HepG2 (cell line): Measurements from ENCODE around the gene SYNM. TPM values are rescaled to one million over a fixed set of nuclear protein-coding genes. Genes with fewer than 3 reads are reported as not detected.

Source experiments
- ARID3A ChIP-seq: IDR thresholded peaks from 2 replicates; pipeline ENCODE4 v1.6.1; 2012; ENCODE audit warnings: low read depth, low read length, improper control_type of control experiment
- ASH2L ChIP-seq: fragments of 300-600, 200-600 bp; sonication (generic); IDR thresholded peaks from 2 replicates; pipeline ENCODE4 v1.7.0; 2017; ENCODE audit warnings: low read depth, mild to moderate bottlenecking, moderate library complexity, mixed read lengths, low read length; ENCODE audit not compliant: insufficient read length
- DNMT1 ChIP-seq: sonication (generic); formaldehyde crosslinking; IDR thresholded peaks from 2 replicates; pipeline ENCODE4 v1.5.1; 2020; ENCODE audit warnings: mild to moderate bottlenecking, missing genetic modification reagents
- GATAD2A ChIP-seq: IDR thresholded peaks from 2 replicates; pipeline ENCODE4 v1.6.1; 2016
- HHEX ChIP-seq: IDR thresholded peaks from 2 replicates; pipeline ENCODE4 v1.6.1; 2016; ENCODE audit warnings: control low read depth
- KDM4B ChIP-seq: sonication (generic); formaldehyde crosslinking; IDR thresholded peaks from 2 replicates; pipeline ENCODE4 v1.4.0; 2020; ENCODE audit warnings: missing genetic modification reagents
- NCOA2 ChIP-seq: sonication (generic); formaldehyde crosslinking; IDR thresholded peaks from 2 replicates; pipeline ENCODE4 v1.8.0; 2022; ENCODE audit warnings: inconsistent platforms
- PHF5A ChIP-seq: IDR thresholded peaks from one replicate; pipeline ENCODE4 v1.6.1; 2018; ENCODE audit warnings: low read depth, missing genetic modification reagents; ENCODE audit not compliant: unreplicated experiment
- SMC3 ChIP-seq: IDR thresholded peaks from 2 replicates; pipeline ENCODE4 v1.6.1; 2011; ENCODE audit warnings: low read length, improper control_type of control experiment
- SOX13 ChIP-seq, 3 experiments: fragments of 450-650 bp in 1 of 3; sonication (generic) in 1 of 3; formaldehyde crosslinking in 1 of 3; IDR thresholded peaks in 2 of 3; conservative IDR thresholded peaks in 1 of 3; 2 replicates each; pipeline versions ENCODE4 v1.5.0 to v1.6.1; 2016 to 2020; ENCODE audit warnings: antibody characterized with exemption in 1 of 3, mild to moderate bottlenecking in 1 of 3, missing compliant biosample characterization in 1 of 3, missing genetic modification reagents in 1 of 3, moderate library complexity in 1 of 3
- TBX3 ChIP-seq: fragments of 450-650 bp; IDR thresholded peaks from 2 replicates; pipeline ENCODE4 v1.6.1; 2017; ENCODE audit warnings: antibody characterized with exemption, mild to moderate bottlenecking, inconsistent platforms, borderline replicate concordance
- TCF7 ChIP-seq: sonication (generic); IDR thresholded peaks from 2 replicates; pipeline ENCODE4 v1.6.1; 2016; ENCODE audit warnings: antibody characterized with exemption, low read depth
- THAP7 ChIP-seq: sonication (generic); formaldehyde crosslinking; IDR thresholded peaks from 2 replicates; pipeline ENCODE4 v1.8.1; 2023; ENCODE audit warnings: mild to moderate bottlenecking, missing genetic modification reagents
- TRAFD1 ChIP-seq: sonication (generic); formaldehyde crosslinking; IDR thresholded peaks from 2 replicates; pipeline ENCODE4 v1.5.1; 2020; ENCODE audit warnings: missing genetic modification reagents, mild to moderate bottlenecking, borderline replicate concordance
- ZFY ChIP-seq: sonication (generic); formaldehyde crosslinking; IDR thresholded peaks from 2 replicates; pipeline ENCODE4 v1.4.0; 2020; ENCODE audit warnings: missing genetic modification reagents
- ZMYM2 ChIP-seq: sonication (generic); formaldehyde crosslinking; IDR thresholded peaks from 2 replicates; pipeline ENCODE4 v1.8.0; 2022; ENCODE audit warnings: mild to moderate bottlenecking, missing genetic modification reagents
- ZMYM4 ChIP-seq: sonication (generic); formaldehyde crosslinking; IDR thresholded peaks from 2 replicates; pipeline ENCODE4 v1.8.1; 2023; ENCODE audit warnings: mild to moderate bottlenecking, missing genetic modification reagents
- ZNF274 ChIP-seq: sonication (generic); formaldehyde crosslinking; IDR thresholded peaks from 2 replicates; pipeline ENCODE4 v1.5.1; 2020; ENCODE audit warnings: mild to moderate bottlenecking, missing genetic modification reagents
- ZNF574 ChIP-seq: sonication (generic); formaldehyde crosslinking; IDR thresholded peaks from 2 replicates; pipeline ENCODE4 v1.4.0; 2020; ENCODE audit warnings: missing genetic modification reagents
- ZNF749 ChIP-seq: sonication (generic); formaldehyde crosslinking; IDR thresholded peaks from 2 replicates; pipeline ENCODE4 v1.8.0; 2022; ENCODE audit warnings: mild to moderate bottlenecking, missing genetic modification reagents, moderate library complexity, borderline replicate concordance
- ZNF83 ChIP-seq: sonication (generic); formaldehyde crosslinking; IDR thresholded peaks from 2 replicates; pipeline ENCODE4 v1.4.0; 2020; ENCODE audit warnings: missing genetic modification reagents, mild to moderate bottlenecking, borderline replicate concordance
- ZNF850 ChIP-seq: sonication (generic); formaldehyde crosslinking; conservative IDR thresholded peaks from 2 replicates; pipeline ENCODE4 v1.9.0; 2021; ENCODE audit warnings: mild to moderate bottlenecking, missing genetic modification reagents
- ZNF883 ChIP-seq: sonication (generic); formaldehyde crosslinking; IDR thresholded peaks from 2 replicates; pipeline ENCODE4 v1.5.1; 2020; ENCODE audit warnings: mild to moderate bottlenecking, missing genetic modification reagents; ENCODE audit errors: not compliant biosample characterization
- polyA plus RNA-seq, 8 experiments: library from polyadenylated mRNA; depleted of rRNA in 3 of 8; stranded (reverse) in 7 of 8; unstranded in 1 of 8; fragments of >200 nt; fragmentation: Illumina TruSeq in 4 of 8; extraction: Trizol in 4 of 8; gene quantifications; 2 replicates each; pipeline versions ENCODE4 v1.2.1 to v1.2.3, GENCODE V29; 2011 to 2016; ENCODE audit warnings: low read depth in 4 of 8, missing spikeins in 1 of 8, mixed read lengths in 1 of 8; ENCODE audit not compliant: insufficient read depth in 1 of 8
- total RNA-seq, 5 experiments: library from RNA; depleted of rRNA; stranded (reverse); fragments of >200 nt; fragmentation: Illumina TruSeq; extraction: Trizol; gene quantifications; 2 replicates each; pipeline ENCODE4 v1.2.3, GENCODE V29; 2016; ENCODE audit warnings: low read depth in 1 of 5

Gene SYNM
- total and polyA plus RNA-seq, 2 of the 13 experiments (the other 11 are each of a cell fraction or from before 2014, with no cell fraction given): 1.1 to 3.7 TPM

GRCh38 chr15:99180086-99180963, 75.4 kb downstream of the SYNM start (continued):
- TF ChIP-seq THAP7 (CRISPR knock-in tag) (no peak), ZFY (CRISPR knock-in tag) (no peak), KDM4B (CRISPR knock-in tag) (no peak), ZNF574 (CRISPR knock-in tag) (no peak), ZNF83 (CRISPR knock-in tag) (no peak), NCOA2 (CRISPR knock-in tag) (peak; percentile 55; the same call in 1 of the 2 replicates), TCF7 (peak; percentile 81), SMC3 (no peak), ARID3A (no peak), SOX13 (IDR thresholded peaks at IDR 0.05) (no peak), SOX13 (CRISPR knock-in tag; conservative IDR thresholded peaks at IDR 0.05 in 1 of 2, IDR thresholded peaks at IDR 0.05 in 1 of 2) (peak in 1 of 2 experiments; percentile 92; a peak in 2 of 4 replicates), ZNF883 (CRISPR knock-in tag) (no peak), ZMYM4 (CRISPR knock-in tag) (no peak), ASH2L (peak; percentile 18), ZMYM2 (CRISPR knock-in tag) (no peak), TBX3 (peak; percentile 62; the same call in 1 of the 2 replicates), HHEX (0 out of 2 replicates have a peak, but pooled peaks have one; percentile 56), ZNF274 (CRISPR knock-in tag) (no peak), DNMT1 (no peak), ZNF749 (CRISPR knock-in tag) (no peak), PHF5A (CRISPR knock-in tag) (no peak), TRAFD1 (CRISPR knock-in tag) (no peak), ZNF850 (no peak), GATAD2A (CRISPR knock-in tag) (peak; percentile 57)
